Transverse colon (tissue), 4 donors: ENCODE results near the gene CNTN4. TPM values are rescaled to one million over a fixed set of nuclear protein-coding genes. Genes with fewer than 3 reads are reported as not detected.

Source experiments
- DNase-seq: peaks from one replicate; pipeline ENCODE4 v3.0.0-alpha.2; 2019
- H3K27ac ChIP-seq, 4 donors: fragments of 200-600 bp; sonication (generic); 2 replicates each; pipeline ENCODE4 v1.5.1; 2016 to 2018; ENCODE audit warnings: inconsistent platforms in 4 of 4
- H3K27me3 ChIP-seq: fragments of 200-600 bp; sonication (generic); 2 replicates; pipeline ENCODE4 v1.5.1; 2017; ENCODE audit warnings: inconsistent platforms
- H3K36me3 ChIP-seq, 4 donors: fragments of 200-600 bp; sonication (generic); 2 replicates each; pipeline ENCODE4 v1.5.1; 2017 to 2019; ENCODE audit warnings: inconsistent platforms in 4 of 4
- H3K4me1 ChIP-seq, 4 donors: fragments of 200-600 bp; sonication (generic); 2 replicates each; pipeline ENCODE4 v1.5.1; 2017 to 2020; ENCODE audit warnings: inconsistent platforms in 4 of 4
- H3K4me3 ChIP-seq, 4 donors: fragments of 200-600 bp; sonication (generic); 1 replicate in 1 of 4; 2 replicates in 3 of 4; pipeline versions ENCODE4 v1.5.1 to v1.6.1; 2017 to 2019; ENCODE audit warnings: inconsistent platforms in 4 of 4
- H3K9me3 ChIP-seq, 2 donors: fragments of 200-600 bp; sonication (generic); 2 replicates each; pipeline ENCODE4 v1.5.1; 2017 to 2019; ENCODE audit warnings: inconsistent platforms in 2 of 2
- EP300 ChIP-seq: sonication (generic); formaldehyde crosslinking; IDR thresholded peaks from one replicate; pipeline ENCODE4 v1.6.1; 2017; ENCODE audit warnings: antibody characterized with exemption, low read depth
- POLR2A ChIP-seq: fragments of 450-650 bp; IDR thresholded peaks from one replicate; pipeline ENCODE4 v1.6.1; 2016; ENCODE audit warnings: antibody characterized with exemption, mild to moderate bottlenecking, moderate library complexity
- POLR2AphosphoS5 ChIP-seq, 3 donors: sonication (generic); formaldehyde crosslinking; IDR thresholded peaks; one replicate each; pipeline ENCODE4 v1.6.1; 2016; ENCODE audit warnings: antibody characterized with exemption in 3 of 3
- WGBS, 2 donors: methylation state at CpG; one replicate each; pipeline ENCODE4 v1.1.5; 2018; ENCODE audit warnings: low coverage in 1 of 2; 5-methylcytosine and 5-hydroxymethylcytosine counted together
- in situ Hi-C, 4 donors: fragments of 200-750 bp; cut with MboI; loops; one replicate each; pipeline versions ENCODE4 v1.15.0 to v1.15.1; 2017; ENCODE audit warnings: low sequenced_read_pairs in 3 of 4, low pct_ligation_motif_present in 1 of 4, low pct_unique_long_range_greater_than_20kb in 1 of 4
- intact Hi-C: fragments of 100-400 bp; cut with DNase I; formaldehyde crosslinking; loops from one replicate; pipeline ENCODE4 v1.15.1; 2023; ENCODE audit warnings: low total_unique reads
- total RNA-seq, 4 donors: library from RNA; depleted of rRNA; stranded (reverse); fragments of >200 nt; gene quantifications; one replicate each; pipeline ENCODE4 v1.1.0, GENCODE V29; 2016
- TF ChIP-seq, protein P1 (sequence below), 5 experiments: fragments of 200-600 bp in 3 of 5; fragments of 450-650 bp in 2 of 5; sonication (generic) in 3 of 5; IDR thresholded peaks; 1 replicate in 2 of 5; 2 replicates in 3 of 5; pipeline ENCODE4 v1.5.1; 2016 to 2017; ENCODE audit warnings: antibody characterized with exemption in 5 of 5, inconsistent platforms in 3 of 5, mild to moderate bottlenecking in 2 of 5, moderate library complexity in 1 of 5

The CNTN4 gene
- total RNA-seq, 4 donors from 2014 or later: 17.6 to 49.0 (median 17.8) TPM

DNA sequence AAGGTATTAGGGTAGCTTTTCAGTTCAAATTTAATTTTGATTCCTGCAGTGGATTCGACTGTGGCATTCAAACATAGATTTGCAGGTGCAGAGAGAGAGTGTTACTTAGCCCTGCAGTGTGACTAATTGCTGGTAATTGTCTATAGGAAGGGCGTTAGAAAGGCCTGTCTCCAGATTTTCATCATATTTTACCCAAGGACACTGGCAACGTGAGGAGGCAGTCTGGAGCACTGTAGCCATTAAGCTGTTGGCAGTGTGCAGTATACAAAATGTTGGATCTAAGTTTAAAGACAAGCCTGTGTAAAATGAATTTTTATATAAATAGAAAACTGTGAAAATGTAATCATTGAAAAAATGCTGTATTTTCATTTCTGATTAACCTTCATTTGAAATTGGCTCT, 342.9 kb downstream of the CNTN4 start:
- TF ChIP-seq, protein P1, sequence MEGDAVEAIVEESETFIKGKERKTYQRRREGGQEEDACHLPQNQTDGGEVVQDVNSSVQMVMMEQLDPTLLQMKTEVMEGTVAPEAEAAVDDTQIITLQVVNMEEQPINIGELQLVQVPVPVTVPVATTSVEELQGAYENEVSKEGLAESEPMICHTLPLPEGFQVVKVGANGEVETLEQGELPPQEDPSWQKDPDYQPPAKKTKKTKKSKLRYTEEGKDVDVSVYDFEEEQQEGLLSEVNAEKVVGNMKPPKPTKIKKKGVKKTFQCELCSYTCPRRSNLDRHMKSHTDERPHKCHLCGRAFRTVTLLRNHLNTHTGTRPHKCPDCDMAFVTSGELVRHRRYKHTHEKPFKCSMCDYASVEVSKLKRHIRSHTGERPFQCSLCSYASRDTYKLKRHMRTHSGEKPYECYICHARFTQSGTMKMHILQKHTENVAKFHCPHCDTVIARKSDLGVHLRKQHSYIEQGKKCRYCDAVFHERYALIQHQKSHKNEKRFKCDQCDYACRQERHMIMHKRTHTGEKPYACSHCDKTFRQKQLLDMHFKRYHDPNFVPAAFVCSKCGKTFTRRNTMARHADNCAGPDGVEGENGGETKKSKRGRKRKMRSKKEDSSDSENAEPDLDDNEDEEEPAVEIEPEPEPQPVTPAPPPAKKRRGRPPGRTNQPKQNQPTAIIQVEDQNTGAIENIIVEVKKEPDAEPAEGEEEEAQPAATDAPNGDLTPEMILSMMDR (IDR thresholded peaks at IDR 0.05): no peak
- TF ChIP-seq POLR2AphosphoS5 (IDR thresholded peaks at IDR 0.05) (no peak), EP300 (no peak)
- no peaks in the 10 kb centered on the region for H3K36me3 ChIP-seq
- no peaks in the 10 kb centered on the region for H3K9me3 ChIP-seq
- intact Hi-C loops: no loop called here
- H3K27me3 ChIP-seq: no peaks in the 10 kb centered on the region
- no peak for DNase-seq
- in situ Hi-C loops: no loop called here
- no peak overlapping the region for H3K4me3 ChIP-seq
- no peaks in the 10 kb centered on the region for H3K4me1 ChIP-seq
- 60 to 64% methylated on average over 3 of the region's 3 CpGs for WGBS, 2 donors
- no peak overlapping the region for H3K27ac ChIP-seq

DNA sequence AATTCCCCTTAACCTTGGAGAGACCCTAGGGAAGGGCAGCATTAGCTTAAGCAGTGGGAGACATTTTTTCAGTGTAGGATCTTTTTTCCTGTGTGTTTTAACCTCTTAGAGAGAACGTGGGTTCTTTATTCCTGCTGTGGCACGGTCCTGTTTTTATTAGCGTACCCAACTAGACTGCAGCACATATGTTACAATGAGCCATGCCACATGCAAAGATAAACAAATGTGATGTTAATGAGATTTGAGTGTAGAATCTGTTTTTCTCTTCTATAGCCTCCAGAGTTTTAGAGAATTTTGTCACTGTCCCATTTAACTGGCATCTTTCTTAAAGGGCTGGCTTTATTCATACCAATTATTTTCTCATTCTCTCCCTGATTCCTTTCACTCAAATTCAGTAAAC, 347.5 kb downstream of the CNTN4 start:
- H3K27me3 ChIP-seq: no peaks in the 10 kb centered on the region
- TF ChIP-seq, protein P1 (IDR thresholded peaks at IDR 0.05): no peak
- no peak for TF ChIP-seq POLR2AphosphoS5 (IDR thresholded peaks at IDR 0.05)
- TF ChIP-seq EP300: no peak
- TF ChIP-seq POLR2A: no peak
- no peaks in the 10 kb centered on the region for H3K36me3 ChIP-seq
- DNase-seq: no peak
- H3K4me3 ChIP-seq: no peak overlapping the region
- intact Hi-C loops (no loop called here), in situ Hi-C loops (no loop called here)
- no peaks in the 10 kb centered on the region for H3K9me3 ChIP-seq
- H3K4me1 ChIP-seq: no peaks in the 10 kb centered on the region
- WGBS, 2 donors: 61 to 74% methylated on average over 3 of the region's 3 CpGs
- no peak overlapping the region for H3K27ac ChIP-seq

DNA sequence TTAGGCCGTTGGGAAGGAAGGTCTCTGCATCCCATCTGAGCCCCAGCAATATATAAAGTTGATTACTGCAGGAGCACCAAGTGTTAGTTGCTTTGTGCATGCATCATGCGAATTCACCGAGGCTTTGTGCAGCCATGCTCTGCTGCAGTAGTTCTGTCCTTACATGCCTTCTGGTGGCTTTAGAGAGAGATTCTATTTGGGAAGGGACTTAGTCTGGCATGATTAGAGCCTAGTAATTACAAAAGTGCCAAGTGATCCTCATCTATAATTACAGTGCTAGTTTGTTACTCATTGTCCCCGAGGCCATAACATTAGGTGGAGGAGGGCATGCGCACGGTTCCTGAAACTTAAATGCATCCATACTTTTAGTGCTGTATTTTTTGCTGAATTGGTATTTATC, 353.6 kb downstream of the CNTN4 start:
- H3K4me3 ChIP-seq: no peak overlapping the region
- 80 to 92% methylated on average over 2 to 6 of the region's 6 CpGs for WGBS, 2 donors
- in situ Hi-C loops: no loop called here

DNA sequence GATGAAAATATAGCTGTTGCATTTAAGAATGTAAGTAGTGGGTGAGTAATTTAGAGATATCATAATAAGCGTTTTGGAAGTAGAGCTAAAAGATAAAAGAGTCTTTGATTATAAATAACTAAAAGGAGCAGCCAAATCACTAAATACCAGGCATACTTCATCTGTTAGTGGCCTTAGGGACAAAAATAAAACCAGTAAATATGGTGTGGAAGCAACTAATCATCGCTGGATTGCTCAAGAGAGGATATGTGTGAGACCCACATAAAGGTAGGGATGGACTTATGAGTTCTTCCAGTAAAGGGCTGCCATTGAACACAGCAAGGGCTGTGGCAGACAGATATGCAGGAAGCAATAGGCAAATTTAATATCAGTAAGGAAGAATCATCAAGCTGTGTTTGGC, 356.2 kb downstream of the CNTN4 start:
- in situ Hi-C loops: no loop called here
- intact Hi-C loops: no loop called here
- no peak overlapping the region for H3K27ac ChIP-seq
- no peaks in the 10 kb centered on the region for H3K9me3 ChIP-seq
- H3K4me1 ChIP-seq: no peaks in the 10 kb centered on the region
- no peak overlapping the region for H3K4me3 ChIP-seq
- H3K36me3 ChIP-seq: no peaks in the 10 kb centered on the region
- TF ChIP-seq POLR2A (no peak), EP300 (no peak), POLR2AphosphoS5 (IDR thresholded peaks at IDR 0.05) (no peak)
- TF ChIP-seq, protein P1 (IDR thresholded peaks at IDR 0.05): no peak
- no peaks in the 10 kb centered on the region for H3K27me3 ChIP-seq
- DNase-seq: no peak
- WGBS, 2 donors: 71 to 90% methylated on average over 1 to 2 of the region's 2 CpGs

More for the DNA sequence above, 353.6 kb downstream of the CNTN4 start:
- DNase-seq: no peak
- TF ChIP-seq POLR2AphosphoS5 (IDR thresholded peaks at IDR 0.05): no peak
- TF ChIP-seq EP300: no peak
- TF ChIP-seq, protein P1 (IDR thresholded peaks at IDR 0.05): no peak
- no peak for TF ChIP-seq POLR2A
- H3K9me3 ChIP-seq: no peaks in the 10 kb centered on the region
- intact Hi-C loops: no loop called here
- H3K36me3 ChIP-seq: no peaks in the 10 kb centered on the region
- no peaks in the 10 kb centered on the region for H3K27me3 ChIP-seq
- no peak overlapping the region for H3K27ac ChIP-seq
- no peaks in the 10 kb centered on the region for H3K4me1 ChIP-seq
